A549 treated with Mapracorat at 1 μM for 4 hours (cell line): Measurements from ENCODE around the gene CLOCK. TPM values are rescaled to one million over a fixed set of nuclear protein-coding genes. Genes with fewer than 3 reads are reported as not detected.

Source experiments
- total RNA-seq: library from RNA; stranded (reverse); fragments of 200-300 nt; extraction: Qiagen RNA extraction; gene quantifications from 5 replicates; pipeline ENCODE4 v1.2.3, GENCODE V29; 2022

CLOCK gene
- total RNA-seq = 3.7 to 5.6 TPM (median 4.8 TPM) in 5 replicates

DNA sequence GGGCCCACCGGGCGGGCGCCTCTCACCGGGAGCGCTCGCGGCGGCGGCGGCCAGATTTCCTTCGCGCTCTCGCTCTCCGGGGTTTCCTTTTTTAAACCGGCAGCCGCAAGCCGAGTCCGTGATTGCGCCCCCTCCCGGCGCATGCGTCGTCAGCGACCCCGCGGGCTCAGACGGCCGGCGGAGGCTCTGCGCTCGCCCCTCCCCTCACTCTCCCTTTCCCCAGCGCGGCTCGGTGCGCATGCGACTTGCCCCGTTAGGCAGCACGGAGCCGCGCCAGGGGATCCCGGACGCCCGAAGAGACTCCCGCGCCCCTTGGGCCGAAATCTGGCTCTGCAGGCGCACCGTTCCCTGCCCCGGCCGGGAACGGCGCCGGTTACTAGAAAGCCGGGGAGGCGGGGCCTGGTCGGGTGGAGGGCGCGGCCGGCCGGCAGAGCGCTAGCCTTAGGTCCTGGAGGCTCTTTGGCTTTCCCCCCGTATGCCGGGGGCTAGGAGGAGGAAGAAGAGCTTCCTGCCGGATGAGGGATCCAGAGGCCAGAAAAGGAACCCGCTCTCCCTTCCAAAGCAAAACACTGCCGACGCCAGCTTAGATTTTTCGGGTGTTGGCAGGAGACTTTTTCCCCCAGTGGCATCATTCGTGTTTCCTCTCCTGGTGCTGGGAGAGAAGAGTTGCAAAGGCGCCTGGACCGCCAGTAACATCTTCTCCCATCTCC is at the start of gene CLOCK:
Gene CLOCK (minus strand): TSS at position 154 of the 710 bp plus-strand sequence. CDS start 64,124 bp downstream, outside the sequence.

DNA sequence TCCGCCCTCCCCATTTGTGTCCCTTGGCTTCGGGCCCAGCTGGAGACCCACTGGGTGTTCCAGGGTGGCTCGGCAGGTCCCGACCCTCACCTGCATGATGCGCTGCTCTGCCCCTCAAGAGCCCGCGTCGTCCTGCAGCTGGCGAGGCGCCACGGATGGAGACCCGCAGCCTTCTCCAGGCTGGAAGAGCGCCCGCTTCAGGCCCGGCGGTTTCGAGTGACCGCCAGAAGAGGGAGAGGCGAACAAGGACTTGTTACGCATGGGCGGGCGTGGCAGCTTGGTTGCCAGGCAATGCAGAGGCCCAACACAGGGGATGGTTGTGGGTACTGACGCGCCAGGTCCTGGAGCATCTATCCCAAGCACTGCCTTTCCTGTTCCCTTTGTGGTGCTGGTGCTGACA is 45.3 kb upstream of the CLOCK start, which contains the start of gene PDCL2:
Gene PDCL2 (minus strand): TSS at position 232 of the 400 bp plus-strand sequence. CDS start 136 bp downstream, at position 96.

DNA sequence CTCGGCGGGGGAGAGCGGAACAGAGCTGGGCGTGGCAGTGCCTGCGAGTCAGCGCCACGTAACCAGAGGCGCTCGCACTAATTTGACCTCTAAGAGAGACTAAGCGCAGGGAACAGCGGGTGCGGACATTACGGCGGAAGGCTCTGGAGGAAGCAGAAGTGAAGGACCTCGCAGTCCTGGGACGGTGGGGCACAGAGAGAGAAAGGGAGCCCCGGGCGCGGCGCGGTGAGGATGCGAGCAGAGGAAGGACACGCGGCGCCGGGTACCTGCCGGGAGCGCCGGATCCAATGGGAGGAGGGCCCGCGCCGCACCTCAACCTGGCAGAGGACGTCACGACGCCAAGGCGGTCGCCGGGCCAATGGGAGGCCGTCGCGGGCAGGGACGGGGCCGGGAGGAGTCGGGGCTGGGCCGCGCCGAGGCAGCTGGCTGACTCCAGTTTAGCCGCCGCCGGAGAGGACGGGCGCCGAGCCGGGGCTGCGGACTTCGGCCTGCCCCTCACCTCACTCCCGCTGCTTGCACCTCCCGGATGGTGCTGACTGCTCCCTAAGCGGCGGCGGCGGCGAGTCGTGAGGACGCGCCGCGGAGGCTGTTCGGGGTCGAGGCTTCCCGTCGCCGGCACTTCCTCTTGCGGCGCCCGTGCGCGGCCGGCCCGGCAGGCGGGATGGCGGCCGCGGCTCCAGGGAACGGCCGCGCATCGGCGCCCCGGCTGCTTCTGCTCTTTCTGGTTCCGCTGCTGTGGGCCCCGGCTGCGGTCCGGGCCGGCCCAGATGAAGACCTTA is 151.0 kb downstream of the CLOCK start, which contains the start of gene TMEM165:
Gene TMEM165 (plus strand): TSS at position 429 of the 779 bp plus-strand sequence. CDS start 233 bp downstream, at position 662.

Other genes with a start within 250 kb of the CLOCK start
- 5.3 to 11.7 TPM (median 10.9 TPM) in 5 replicates for gene SRD5A3, start 200.7 kb downstream of the CLOCK start, total RNA-seq
- 49.3 to 64.2 TPM (median 54.5 TPM) in 5 replicates for gene TMEM165, start 151.0 kb downstream of the CLOCK start, total RNA-seq
- not detected in 5 replicates for gene PDCL2, start 45.3 kb upstream of the CLOCK start, total RNA-seq
- 0.39 to 0.65 TPM (median 0.51 TPM) in 5 replicates for gene NMU, start 89.4 kb upstream of the CLOCK start, total RNA-seq